Measurements from ENCODE around the gene SPPL2B.

DNA sequence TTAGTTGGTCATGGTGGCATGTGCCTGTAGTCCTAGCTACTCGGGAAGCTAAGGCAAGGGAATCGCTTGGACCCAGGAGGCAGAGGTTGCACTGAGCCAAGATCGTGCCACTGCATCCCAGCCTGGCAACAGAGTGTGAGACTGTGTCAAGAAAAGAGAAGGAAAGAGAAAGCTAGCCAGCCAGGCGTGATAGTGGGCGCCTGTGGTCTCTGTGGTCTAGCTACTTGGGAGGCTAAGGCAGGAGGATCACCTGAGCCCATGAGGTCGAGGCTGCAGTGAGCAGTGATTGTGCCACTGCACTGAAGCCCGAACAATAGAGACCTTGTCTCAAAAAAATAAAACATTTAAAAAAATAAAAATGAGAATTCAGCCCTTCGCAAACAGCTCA lies 65.6 kb downstream of the SPPL2B start:
- TF ChIP-seq, protein P1, sequence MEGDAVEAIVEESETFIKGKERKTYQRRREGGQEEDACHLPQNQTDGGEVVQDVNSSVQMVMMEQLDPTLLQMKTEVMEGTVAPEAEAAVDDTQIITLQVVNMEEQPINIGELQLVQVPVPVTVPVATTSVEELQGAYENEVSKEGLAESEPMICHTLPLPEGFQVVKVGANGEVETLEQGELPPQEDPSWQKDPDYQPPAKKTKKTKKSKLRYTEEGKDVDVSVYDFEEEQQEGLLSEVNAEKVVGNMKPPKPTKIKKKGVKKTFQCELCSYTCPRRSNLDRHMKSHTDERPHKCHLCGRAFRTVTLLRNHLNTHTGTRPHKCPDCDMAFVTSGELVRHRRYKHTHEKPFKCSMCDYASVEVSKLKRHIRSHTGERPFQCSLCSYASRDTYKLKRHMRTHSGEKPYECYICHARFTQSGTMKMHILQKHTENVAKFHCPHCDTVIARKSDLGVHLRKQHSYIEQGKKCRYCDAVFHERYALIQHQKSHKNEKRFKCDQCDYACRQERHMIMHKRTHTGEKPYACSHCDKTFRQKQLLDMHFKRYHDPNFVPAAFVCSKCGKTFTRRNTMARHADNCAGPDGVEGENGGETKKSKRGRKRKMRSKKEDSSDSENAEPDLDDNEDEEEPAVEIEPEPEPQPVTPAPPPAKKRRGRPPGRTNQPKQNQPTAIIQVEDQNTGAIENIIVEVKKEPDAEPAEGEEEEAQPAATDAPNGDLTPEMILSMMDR (IDR thresholded peaks at IDR 0.05), result no peak
- TF ChIP-seq POLR2A (IDR thresholded peaks at IDR 0.05), result no peak

All from body of pancreas (tissue), 4 donors.